NCI-H1105 (cell line): ENCODE results near the gene NIPBL.
"Not testable (repeated sequence)": the region's sequence is repeated elsewhere in the genome, so short reads cannot be mapped to it uniquely, and the experiment has no call there.

Experiments
- DNase-seq: peaks from one replicate; lab custom pipeline; 2025; lab: John Stamatoyannopoulos, UW

The NIPBL gene

DNA sequence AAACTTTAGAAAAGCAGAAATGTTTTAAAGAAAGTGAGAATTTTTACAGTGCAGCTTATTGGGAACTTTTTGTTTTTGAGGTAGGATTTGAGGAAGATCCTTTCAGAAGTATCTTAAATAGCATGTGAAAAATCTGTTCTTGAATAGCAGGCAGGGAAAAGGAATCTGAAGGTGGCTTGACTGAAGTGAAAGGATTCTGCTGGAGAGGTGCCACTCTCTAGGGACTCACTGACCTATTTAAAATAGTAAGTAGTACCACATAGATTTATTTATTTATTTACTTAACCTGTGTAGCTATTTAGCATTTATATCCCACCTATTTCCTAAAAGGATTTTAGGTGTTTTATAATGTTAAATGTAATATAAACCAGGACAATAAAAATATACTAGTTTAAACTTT lies 69.1 kb downstream of the NIPBL start:
- DNase-seq, result no peak

DNA sequence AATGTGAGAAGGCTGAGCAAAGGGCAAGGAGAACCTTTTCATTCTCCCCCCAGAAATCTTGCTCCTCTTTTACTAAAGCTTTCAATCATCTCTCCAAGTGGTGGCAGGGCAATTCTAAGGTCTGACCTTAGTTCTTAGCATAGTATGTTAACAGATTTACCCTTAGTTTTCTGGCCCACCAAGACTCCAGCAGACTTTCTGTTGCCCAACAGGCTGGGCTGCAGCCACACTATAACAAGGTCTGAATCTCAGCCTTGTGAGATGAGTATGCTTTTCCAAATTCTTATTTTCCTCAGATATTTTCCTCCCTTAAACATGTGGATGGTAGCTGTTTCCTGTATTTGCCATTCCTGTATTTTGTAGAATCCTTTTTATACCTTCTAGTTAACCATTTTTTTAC lies 69.5 kb downstream of the NIPBL start:
- DNase-seq, result no peak

DNA sequence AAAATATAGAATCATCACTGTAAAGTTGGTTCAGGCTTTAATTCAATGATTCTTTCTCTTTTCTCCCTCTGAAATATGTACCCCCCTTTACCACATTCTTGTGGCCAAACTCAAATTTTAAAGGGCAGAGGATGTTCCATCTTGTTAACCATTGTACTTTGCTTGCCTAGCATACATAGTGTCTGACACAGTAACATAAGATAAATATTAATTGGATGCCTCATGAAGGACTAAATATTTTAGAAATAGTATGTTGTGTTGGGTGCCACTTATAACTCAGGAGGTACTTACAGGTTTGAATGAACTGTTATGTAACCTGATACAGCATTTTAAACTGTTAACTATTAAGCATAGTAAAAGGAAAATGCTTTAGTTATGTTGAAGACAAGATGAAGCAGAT lies 71.5 kb downstream of the NIPBL start:
- no peak for DNase-seq

DNA sequence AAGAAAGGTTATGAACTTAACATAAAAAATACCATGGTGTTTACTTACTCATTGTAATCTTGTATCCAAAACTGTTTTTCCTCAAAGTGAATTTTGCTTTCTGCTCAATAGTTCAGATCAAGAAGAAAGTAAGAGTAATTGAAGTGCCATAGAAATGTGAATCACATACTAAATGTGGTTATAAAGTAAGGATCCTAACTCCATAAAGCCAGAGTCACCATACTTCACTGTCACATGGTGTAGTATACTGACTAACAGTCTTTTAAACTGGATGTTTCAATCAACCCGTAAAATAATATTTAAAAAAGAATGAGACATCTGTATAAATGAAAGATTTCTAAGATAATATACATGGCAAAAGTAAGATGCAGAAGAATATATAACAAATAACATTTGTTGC lies 72.1 kb downstream of the NIPBL start:
- DNase-seq, result no peak

DNA sequence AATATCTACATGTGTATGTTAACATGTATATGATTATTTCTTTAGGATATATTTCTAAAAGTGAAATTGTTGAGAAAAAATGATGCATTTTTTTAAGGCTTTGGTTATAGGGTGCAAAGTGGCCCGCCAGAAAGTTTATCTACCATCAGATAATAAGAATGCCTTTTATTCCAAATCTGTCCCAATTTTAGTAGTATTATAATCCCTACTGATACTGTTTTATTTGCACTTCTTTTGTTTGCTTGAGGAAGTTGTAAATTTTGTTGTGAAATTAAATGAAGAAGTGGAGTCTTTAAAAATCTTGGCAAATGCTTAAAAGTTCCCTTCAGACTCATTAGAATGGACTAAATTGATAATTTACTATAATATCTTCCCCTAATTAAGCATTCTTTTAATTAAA lies 73.0 kb downstream of the NIPBL start:
- no peak for DNase-seq

DNA sequence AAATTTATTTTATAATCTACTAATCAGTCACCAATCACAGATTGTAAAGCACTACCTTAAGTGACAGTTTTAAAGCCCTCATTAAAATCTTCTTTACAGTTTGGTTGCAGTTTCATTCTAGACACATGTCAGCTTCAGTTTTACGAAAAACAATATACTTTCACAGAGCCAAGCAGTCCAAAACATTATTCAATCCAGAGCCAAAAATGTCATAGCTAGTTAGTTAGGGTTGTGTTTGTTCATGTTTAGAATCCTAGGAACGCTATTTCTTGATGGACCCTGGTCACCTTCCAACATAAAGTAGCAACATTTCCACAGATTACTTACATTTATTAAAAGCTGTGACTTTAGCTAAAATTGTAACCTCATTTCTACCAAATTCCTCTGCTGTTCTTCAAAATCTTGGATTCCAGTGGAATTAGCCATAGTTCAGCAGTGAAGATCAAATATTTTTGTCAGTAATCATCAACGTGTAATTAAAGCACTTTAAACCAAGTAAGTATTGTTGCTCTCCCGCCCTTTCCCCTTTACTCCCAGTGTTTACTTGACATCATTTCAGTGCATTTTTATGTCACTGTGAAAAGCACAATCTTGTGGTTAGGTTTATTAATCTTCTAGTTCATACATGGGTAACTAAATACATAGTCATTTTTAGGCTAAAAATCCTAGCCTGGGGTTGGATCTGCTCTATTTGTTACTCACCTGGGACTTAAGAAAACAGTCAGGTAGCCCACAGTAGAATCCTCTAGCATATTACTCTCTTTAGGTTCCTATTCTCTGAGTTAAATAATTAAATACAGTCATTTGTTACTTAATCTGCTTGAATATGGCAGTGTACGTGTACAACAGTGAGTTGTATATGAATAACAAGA lies 74.3 kb downstream of the NIPBL start:
- no peak for DNase-seq

DNA sequence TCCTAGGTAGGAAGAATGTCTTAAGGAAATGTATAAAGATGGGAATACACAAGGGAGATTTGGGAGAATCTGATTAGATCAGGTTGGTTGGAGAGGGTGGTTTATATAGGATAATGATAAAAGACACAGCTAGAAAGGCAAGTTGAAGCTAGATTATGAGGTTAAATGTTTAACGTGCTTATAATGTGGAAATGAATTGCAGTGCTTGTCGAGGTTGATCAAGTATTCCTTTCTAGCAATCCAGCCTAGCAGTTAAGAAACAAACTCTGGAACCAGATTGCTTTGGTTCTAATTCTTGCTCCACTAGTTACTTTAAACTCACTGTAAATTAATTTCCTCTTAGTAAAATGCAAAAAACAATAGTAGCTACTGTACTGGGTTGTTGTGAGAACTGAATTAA lies 76.5 kb downstream of the NIPBL start:
- DNase-seq, result no peak

DNA sequence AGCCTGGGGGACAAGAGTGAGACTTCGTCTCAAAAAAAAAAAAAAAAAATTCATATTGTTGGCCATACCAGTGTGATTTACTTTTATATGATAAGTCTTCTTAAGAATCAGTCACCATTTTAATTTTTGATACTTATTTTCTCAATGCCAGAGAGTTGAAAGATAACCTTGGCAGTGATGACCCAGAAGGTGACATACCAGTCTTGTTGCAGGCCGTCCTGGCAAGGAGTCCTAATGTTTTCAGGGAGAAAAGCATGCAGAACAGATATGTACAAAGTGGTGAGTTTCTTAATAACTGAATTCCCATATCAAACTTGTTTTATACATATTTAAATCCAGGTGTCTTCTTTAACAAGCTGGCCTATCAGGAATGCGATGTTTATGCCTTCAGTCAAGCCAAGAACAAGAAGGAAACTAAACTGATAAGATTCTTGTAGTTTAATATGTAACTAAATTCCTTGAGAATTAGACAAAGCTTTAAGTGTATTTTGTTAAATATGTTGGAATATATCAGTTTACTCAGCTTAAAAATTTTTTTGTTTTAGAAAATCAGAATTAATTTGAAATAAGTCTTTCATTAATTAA lies 81.5 kb downstream of the NIPBL start:
- DNase-seq, result no peak

DNA sequence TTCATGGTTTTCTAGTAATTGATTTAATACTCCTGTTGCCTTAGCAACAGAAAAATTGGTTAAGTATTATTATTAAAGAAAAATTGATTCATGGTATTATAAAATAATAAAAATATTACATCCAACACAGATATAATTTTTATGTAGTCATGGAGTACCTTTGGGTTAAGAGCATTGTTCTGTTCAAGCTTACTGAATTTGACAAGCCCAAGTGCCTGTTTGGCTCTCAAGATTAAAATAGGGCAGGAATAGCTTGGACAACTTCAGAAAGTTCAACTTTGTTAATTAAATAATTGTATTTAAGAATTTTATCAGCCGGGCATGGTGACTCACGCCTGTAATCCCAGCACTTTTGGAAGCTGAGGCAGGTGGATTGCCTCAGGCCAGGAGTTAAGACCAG lies 82.0 kb downstream of the NIPBL start:
- DNase-seq, result no peak

DNA sequence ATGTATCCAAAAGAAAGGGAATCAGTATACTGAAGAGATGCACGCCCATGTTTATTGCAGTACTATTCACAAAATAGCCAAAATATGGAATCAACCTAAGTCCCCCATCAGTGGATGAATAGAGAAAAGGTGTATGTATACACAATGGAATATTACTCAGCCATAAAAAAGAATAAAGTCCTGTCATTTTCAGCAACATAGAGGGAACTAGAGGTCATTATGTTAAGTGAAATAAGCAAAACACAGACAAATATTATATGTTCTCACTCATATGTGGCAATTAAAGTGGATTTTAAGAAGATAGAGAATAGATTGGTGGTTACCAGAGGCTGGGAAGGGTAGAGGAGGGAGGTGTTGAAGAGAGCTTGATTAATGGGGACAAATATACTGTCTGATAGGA lies 88.6 kb downstream of the NIPBL start:
- DNase-seq, result no peak

DNA sequence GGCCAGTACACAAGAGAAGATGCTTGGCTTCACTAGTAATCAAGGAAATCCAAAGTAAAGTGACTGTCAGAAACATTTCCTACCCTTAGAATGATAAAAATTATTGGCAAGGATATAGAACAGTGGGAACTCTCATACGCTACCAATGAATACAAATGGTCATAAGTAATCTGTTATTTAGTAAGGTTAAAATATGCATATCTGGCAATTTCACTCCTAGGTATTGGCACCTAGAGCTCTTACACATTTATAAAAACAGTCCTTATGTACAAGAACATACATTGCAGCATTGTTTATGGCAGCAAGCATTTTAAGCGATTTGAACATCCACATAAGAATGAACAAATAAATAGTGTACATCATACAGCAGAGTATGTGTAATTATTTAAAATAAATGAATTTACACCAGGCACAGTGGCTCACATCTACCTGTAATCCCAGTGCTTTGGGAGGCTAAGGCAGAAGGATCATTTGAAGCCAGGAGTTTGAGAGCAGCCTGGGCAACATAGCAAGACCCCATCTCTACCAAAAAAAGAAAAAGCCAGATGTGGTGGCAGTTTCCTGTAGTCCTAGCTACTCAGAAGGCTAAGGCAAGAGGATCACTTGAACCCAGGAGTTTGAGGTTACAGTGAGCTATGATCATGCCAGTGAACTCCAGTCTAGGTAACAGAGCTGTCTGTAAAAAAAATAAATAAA lies 93.3 kb downstream of the NIPBL start:
- no peak for DNase-seq

DNA sequence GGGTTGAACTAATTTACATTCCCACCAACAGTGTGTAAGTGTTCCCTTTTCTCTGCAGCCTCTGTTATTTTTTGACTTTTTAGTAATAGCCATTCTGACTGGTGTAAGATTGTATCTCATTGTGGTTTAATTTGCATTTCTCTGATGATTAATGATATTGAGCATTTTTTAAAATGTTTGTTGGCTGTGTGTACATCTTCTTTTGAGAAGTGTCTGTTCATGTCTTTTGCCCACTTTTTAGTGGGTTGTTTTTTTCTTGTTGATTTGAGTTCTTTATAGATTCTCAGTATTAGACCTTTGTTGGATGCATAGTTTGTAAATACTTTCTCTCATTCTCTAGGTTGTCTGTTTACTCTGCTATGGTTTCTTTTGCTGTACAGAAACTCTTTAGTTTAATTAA lies 101.6 kb downstream of the NIPBL start:
- DNase-seq, result no peak

DNA sequence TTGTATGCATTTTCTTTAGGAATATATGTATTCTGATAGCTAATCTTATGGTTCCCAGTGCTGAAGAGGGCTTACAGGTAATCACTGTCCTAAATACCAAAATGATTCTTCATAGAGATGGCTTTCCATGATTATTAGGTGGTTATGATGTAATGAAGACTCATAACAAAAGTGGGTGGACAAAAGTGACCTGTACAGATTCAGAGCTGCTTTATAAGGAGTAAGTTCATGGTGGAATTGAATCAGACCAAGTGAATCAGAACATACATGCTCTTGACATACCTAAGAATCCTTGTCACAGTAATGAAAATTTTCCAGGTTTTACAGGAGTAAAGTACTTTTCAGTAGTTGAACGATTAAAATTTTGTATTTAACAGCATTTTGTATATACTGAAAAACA lies 105.6 kb downstream of the NIPBL start:
- DNase-seq, result no peak

DNA sequence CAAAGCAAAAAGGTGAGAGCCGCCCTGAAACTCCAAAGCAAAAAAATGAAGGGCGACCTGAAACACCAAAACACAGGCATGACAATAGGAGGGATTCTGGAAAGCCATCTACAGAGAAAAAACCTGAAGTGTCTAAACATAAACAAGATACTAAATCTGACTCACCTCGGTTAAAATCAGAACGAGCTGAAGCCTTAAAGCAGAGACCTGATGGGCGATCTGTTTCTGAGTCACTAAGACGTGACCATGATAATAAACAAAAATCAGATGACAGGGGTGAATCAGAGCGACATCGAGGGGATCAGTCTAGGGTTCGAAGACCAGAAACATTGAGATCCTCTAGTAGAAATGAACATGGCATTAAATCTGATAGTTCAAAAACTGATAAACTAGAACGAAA lies 108.8 kb downstream of the NIPBL start:
- DNase-seq, result no peak

DNA sequence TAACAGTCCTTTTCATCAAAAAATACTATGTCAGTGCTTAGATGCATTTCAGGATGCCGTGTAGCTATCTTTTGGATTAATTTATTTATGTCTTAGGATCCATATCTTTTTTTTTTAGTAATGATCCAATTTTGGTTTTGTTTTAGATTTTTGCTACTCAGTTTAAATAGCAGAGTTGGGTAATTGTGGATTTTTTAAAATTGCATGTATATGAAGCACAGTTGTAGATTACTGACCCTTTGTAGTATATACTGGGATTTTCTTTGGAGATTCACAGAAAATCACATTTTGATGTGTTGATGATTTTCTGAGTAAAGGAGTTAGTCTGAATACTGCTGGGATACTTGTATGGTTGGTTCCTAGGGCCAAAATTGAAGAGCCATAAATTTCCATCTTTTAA lies 111.8 kb downstream of the NIPBL start:
- no peak for DNase-seq

DNA sequence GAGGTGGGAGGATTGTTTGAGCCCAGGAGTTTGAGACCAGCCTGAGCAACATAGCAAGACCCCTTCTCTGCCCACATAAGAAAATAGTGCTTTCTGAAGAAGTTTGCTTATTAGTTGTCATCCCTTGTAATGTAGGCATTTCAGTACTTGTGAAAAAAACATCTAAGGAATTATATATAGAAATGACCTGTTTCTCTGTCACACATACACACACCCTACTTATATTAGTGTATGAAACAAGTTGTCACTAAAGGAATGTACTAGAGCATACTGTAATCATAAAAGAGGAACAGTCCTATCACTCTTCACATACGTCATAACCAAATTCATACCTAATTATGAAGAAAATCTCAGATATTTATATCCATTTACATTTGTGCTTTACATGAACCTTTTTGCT lies 122.0 kb downstream of the NIPBL start:
- no peak for DNase-seq

DNA sequence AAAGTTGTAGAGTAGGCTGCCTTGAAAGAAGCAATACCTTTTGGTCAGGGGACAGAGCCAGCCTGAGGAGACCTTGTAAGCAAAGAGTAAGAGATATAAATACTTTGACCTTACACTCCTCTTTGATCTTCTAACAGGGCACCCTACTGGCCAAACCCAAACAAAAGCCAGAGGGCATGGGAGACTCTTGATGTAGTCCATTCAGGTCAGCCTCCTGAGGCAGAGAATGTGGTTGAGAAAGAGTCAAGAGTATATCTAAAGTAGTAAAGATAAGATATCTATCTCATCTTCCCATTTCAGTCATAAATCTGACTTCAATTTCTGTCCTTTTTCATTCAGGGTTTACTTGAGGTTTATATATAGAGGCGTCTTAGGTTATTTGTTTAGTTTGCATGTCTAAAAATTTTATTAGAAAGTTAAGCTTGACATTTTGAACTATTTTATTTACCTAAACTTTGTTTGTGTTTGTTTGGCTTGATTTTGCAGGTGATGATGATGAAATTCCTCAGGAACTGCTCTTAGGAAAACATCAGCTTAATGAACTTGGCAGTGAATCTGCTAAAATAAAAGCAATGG lies 125.7 kb downstream of the NIPBL start:
- DNase-seq, result no peak

DNA sequence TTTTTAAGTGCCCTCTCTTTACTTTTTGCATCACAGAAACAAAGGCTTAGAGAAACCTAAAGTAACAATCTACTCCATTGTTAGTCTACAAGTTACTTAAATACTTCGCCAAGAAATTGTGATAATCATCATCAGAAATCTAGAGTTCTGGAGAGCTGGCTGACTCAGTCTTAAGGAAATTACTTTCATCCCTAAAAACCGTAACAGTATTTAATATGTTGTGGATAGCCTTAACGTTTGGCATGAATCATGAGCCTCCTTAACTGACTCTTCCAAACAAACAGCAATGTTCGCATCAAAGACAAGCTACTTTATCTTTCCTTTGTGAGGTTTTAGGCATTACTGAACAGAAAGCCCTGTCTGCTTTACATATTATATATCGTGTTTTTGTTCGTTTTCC lies 128.7 kb downstream of the NIPBL start:
- no peak for DNase-seq

DNA sequence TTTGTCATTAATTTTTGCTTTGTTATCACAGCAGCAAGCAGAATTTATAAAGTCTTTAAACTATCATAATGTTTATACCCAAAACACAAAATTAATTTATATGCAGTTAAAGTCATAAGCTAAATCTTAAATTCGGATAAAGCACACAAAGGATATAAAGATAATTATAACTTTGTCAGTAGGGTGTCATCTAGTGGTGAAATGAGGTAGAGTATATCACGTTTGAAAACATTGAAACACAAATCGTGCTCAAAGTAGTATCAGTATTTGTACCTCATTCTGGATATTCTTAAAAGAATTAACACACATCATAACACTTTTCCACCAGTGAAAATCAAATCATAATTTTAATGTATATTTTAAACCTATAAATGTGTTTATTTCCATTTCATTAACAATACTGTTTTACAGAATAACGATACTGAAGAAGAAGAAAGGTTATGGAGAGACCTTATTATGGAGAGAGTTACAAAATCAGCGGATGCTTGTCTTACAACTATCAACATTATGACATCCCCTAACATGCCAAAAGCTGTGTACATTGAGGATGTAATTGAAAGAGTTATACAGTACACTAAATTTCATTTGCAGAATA lies 129.5 kb downstream of the NIPBL start:
- no peak for DNase-seq

DNA sequence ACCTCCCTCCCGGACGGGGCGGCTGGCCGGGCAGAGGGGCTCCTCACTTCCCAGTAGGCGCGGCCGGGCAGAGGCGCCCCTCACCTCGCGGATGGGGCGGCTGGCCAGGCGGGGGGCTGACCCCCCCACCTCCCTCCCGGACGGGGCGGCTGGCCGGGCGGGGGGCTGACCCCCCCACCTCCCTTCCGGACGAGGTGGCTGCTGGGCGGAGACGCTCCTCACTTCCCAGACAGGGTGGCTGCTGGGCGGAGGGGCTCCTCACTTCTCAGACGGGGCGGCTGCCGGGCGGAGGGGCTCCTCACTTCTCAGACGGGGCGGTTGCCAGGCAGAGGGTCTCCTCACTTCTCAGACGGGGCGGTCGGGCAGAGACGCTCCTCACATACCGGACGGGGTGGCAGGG lies 136.6 kb downstream of the NIPBL start:
- DNase-seq, result not testable (repeated sequence)

DNA sequence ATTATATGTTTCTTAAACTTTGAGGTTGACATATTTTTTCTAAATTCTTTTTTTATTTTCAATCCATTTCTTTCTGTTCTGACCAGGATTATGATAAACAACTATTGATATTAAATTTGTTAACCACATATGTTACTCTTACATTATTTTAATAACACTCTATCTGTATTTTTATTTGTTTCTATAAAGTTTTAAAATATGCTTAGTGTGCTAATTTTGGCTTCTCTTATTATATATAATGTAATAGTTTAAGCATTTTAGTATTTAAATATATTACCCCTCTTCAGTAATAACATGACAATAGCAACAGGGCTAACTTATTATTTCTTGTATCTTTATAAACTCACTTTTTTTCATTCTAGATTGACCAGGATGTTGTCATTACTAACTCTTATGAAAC lies 137.8 kb downstream of the NIPBL start:
- no peak for DNase-seq

DNA sequence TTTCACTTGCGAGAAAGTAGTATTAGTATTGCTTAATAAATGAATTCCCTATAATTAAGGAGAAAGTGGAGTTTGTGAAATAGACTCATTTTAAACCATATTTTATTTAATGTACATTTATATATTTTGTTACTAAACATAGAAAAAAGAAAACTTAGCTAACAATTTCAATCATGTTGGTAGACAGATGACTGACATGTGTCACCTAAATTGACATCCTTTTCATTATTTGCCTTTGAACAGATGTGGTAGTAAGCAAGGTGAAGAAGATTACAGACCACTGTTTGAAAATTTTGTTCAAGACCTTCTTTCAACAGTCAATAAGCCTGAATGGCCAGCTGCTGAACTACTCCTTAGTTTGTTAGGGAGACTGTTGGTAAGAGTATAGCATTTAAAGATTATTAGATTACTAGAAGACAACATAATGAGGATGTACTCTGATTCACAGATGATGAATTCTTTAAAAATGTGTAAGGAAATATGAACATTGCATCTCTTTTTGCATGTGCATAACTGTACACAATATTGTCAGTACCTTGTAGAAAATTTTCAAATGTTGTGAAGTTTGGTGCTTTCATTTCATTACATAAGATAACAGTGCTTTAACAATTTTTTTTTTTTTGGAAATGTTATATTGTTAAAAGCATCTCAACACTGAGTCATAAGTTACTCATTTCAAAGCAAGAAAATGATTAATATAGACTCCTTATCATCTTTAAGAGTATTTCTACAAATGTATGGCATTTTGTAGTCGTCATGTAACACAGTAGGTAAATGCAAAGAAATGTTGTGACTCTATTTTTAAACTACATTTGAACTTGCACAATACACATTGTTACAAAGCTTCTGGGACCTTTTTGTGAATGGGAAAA lies 139.5 kb downstream of the NIPBL start:
- DNase-seq, result no peak
